Coronary artery (tissue), 2 donors: ENCODE measurements around the gene AZU1.

Experiments
- DNase-seq: peaks from one replicate; pipeline ENCODE4 v3.0.0-alpha.2; 2017; ENCODE audit warnings: low spot score
- H3K27ac ChIP-seq, 2 donors: fragments of 200-600 bp; sonication (generic); one replicate each; pipeline ENCODE4 v1.5.1; 2016 to 2019
- H3K4me3 ChIP-seq: fragments of 200-600 bp; sonication (generic); 2 replicates; pipeline ENCODE4 v1.5.1; 2016; ENCODE audit warnings: mild to moderate bottlenecking, moderate library complexity
- CTCF ChIP-seq: fragments of 200-600 bp; sonication (generic); IDR thresholded peaks from one replicate; pipeline ENCODE4 v1.5.1; 2019; ENCODE audit warnings: antibody characterized with exemption

The AZU1 gene

GRCh38 chr19:792306-792885, 35.2 kb upstream of the AZU1 start:
- Histone ChIP-seq H3K4me3 (no peak overlapping the region), H3K27ac (peak overlapping the region in 1 of 2 donors; percentile 6)
- DNase-seq: no peak
- no peak for TF ChIP-seq CTCF

- no peak overlapping the region for H3K4me3 ChIP-seq
- H3K27ac ChIP-seq: no peak overlapping the region
- no peak for TF ChIP-seq CTCF
- no peak for DNase-seq
Observed at GRCh38 chr19:793806-794205, 33.8 kb upstream of the AZU1 start.

- TF ChIP-seq CTCF: no peak
- H3K4me3 ChIP-seq: peak overlapping the region; percentile 23
- DNase-seq: no peak
- H3K27ac ChIP-seq: peak overlapping the region in 1 of 2 donors; percentile 73
Observed at GRCh38 chr19:795073-795611, 32.5 kb upstream of the AZU1 start.

GRCh38 chr19:795691-796581, 31.7 kb upstream of the AZU1 start:
- Histone ChIP-seq H3K27ac (peak overlapping the region; percentile 78 to 92), H3K4me3 (peak overlapping the region; percentile 93)
- TF ChIP-seq CTCF: no peak
- DNase-seq: no peak

- Histone ChIP-seq H3K4me3 (peak within 1 kb of the TSS; percentile 94), H3K27ac (peak within 1 kb of the TSS; percentile 98 to 99)
- DNase-seq: peak; percentile 100
- no peak for TF ChIP-seq CTCF
Observed at GRCh38 chr19:796692-797527, 30.7 kb upstream of the AZU1 start, which contains the start of gene PTBP1. Gene PTBP1 (plus strand): TSS chr19:797452. CDS start chr19:797498, 46 bp downstream.

GRCh38 chr19:797528-798414, 29.9 kb upstream of the AZU1 start:
- H3K4me3 ChIP-seq: peak overlapping the region; percentile 94
- peak; percentile 89 for DNase-seq
- peak overlapping the region; percentile 98 to 99 for H3K27ac ChIP-seq
- TF ChIP-seq CTCF: no peak
